Measurements from ENCODE around the gene HAGHL. TPM values are rescaled to one million over a fixed set of nuclear protein-coding genes. Genes with fewer than 3 reads are reported as not detected.

HAGHL gene
- total and polyA plus RNA-seq, 2 donors (not counting 3 experiments of a cell fraction or from before 2014, with no cell fraction given): 6.3 to 6.8 TPM

DNA sequence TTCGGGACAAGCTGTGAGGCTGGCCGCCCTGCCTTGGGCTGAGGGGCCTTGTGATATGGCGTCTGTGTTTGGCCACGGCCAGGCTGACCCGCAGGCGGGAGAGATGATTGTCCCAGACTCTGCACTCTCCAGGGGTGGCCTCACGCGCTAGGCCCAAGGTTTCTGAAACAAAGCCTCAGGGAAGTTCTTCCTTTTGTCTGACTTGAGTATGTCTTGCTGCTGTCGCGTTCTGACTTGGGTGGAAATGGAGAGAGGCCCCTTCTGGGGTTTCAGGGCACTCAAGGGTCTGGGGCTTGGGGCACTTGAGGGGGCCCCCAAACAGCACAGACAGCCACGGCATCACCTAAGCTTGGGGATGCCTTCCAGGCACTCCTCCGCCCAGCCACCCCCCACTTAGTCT lies 15.8 kb upstream of the HAGHL start:
- FAIRE-seq: no peak
- intact Hi-C loops (cut with micrococcal nuclease) (loop anchor here (1.0 kb wide), 1 partner anchor 74 kb away; no protein-coding TSS in a partner anchor), dilution Hi-C loops (cut with MboI; ENCODE audit: extremely low pct_ligation_motif_present, low sequenced_read_pairs) (no loop called here)
- Histone ChIP-seq H3K27ac (ENCODE audit: insufficient read depth, low read depth, low read length) (no peak overlapping the region), H3K9me1 (replicated peaks; ENCODE audit: control insufficient read depth, extremely low read depth, insufficient read depth, low read length) (no peaks in the 10 kb centered on the region), H3K4me1 (ENCODE audit: control insufficient read depth, extremely low read depth, insufficient read depth, low read length) (peaks cover 9% of the 10 kb centered on the region), H4K20me1 (replicated peaks; ENCODE audit: control insufficient read depth, extremely low read depth, insufficient read depth, low read length) (no peaks in the 10 kb centered on the region), H3K36me3 (ENCODE audit: control insufficient read depth in 2 of 2, extremely low read depth in 1 of 2, insufficient read depth in 2 of 2, low read length in 2 of 2) (no peaks in the 10 kb centered on the region), H3K4me3 (replicated peaks in 1 of 3; ENCODE audit: insufficient read depth in 1 of 3, low read depth in 1 of 3, low read length in 3 of 3) (no peak overlapping the region), H2AFZ (ENCODE audit: low read depth, low read length) (no peak overlapping the region), H3K27me3 (ENCODE audit: control insufficient read depth in 2 of 2, insufficient read depth in 2 of 2, low read length in 2 of 2) (peaks cover 11 to 16% of the 10 kb centered on the region in 2 experiments), H3K79me2 (ENCODE audit: control insufficient read depth, insufficient read depth, low read length) (no peaks in the 10 kb centered on the region), H3K9me3 (replicated peaks; ENCODE audit: control insufficient read depth, insufficient read depth, low read length) (no peaks in the 10 kb centered on the region), H3K9ac (replicated peaks; ENCODE audit: extremely low read depth, insufficient read depth, low read length) (no peak overlapping the region), H3K4me2 (ENCODE audit: insufficient read depth, low read length) (no peak overlapping the region)
- ChIA-PET POLR2A (no interaction called here), CTCF (interaction anchor here (1.0 to 2.4 kb wide), 4 partner anchors 8 to 345 kb away, joined by 3 to 17 read pairs (median 11); partner anchors contain the start of gene ANTKMT)
- no TSS peak for BruUV-seq (replicated peaks)
- TF ChIP-seq JUN (IDR thresholded peaks at IDR 0.05; ENCODE audit: borderline replicate concordance, insufficient read depth, insufficient read length, low read depth): no peak
- no peak for TF ChIP-seq FOS (IDR thresholded peaks at IDR 0.05; ENCODE audit: borderline replicate concordance, insufficient read depth, low read length)
- no peak for TF ChIP-seq MYC (IDR thresholded peaks at IDR 0.05; ENCODE audit: low read depth, low read length)
- TF ChIP-seq POLR2A (IDR thresholded peaks at IDR 0.05; ENCODE audit: low read depth, low read length): no peak
- TF ChIP-seq, protein P1, sequence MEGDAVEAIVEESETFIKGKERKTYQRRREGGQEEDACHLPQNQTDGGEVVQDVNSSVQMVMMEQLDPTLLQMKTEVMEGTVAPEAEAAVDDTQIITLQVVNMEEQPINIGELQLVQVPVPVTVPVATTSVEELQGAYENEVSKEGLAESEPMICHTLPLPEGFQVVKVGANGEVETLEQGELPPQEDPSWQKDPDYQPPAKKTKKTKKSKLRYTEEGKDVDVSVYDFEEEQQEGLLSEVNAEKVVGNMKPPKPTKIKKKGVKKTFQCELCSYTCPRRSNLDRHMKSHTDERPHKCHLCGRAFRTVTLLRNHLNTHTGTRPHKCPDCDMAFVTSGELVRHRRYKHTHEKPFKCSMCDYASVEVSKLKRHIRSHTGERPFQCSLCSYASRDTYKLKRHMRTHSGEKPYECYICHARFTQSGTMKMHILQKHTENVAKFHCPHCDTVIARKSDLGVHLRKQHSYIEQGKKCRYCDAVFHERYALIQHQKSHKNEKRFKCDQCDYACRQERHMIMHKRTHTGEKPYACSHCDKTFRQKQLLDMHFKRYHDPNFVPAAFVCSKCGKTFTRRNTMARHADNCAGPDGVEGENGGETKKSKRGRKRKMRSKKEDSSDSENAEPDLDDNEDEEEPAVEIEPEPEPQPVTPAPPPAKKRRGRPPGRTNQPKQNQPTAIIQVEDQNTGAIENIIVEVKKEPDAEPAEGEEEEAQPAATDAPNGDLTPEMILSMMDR (IDR thresholded peaks at IDR 0.05; ENCODE audit: extremely low read depth in 1 of 2, insufficient read depth in 1 of 2, low read depth in 1 of 2, low read length in 2 of 2): no peak
- no peak for TF ChIP-seq GATA2 (IDR thresholded peaks at IDR 0.05; ENCODE audit: insufficient read depth, insufficient read length, low read depth, low read length)
- no peak for TF ChIP-seq POLR2AphosphoS5 (IDR thresholded peaks at IDR 0.05; ENCODE audit: insufficient read depth, low read depth, low read length)
- TF ChIP-seq, protein P2, sequence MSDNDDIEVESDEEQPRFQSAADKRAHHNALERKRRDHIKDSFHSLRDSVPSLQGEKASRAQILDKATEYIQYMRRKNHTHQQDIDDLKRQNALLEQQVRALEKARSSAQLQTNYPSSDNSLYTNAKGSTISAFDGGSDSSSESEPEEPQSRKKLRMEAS (IDR thresholded peaks at IDR 0.05; ENCODE audit: insufficient read depth, insufficient read length): no peak
- no peak for TF ChIP-seq EZH2 (IDR thresholded peaks at IDR 0.05; ENCODE audit: borderline replicate concordance, low read depth, low read length, severe bottlenecking)
- DNase-seq (ENCODE audit: low read depth, low spot score): no peak
